GM12872 (cell line): ENCODE results near the gene S100A11.

ENCODE experiments used
- CTCF ChIP-seq: IDR thresholded peaks from 3 replicates; pipeline ENCODE4 v1.5.1; 2011; ENCODE audit warnings: low read depth, mild to moderate bottlenecking, low read length, moderate library complexity; ENCODE audit not compliant: insufficient read depth

Gene S100A11

GRCh38 chr1:152036267-152037216 lies at the start of gene S100A11:
Gene S100A11 (minus strand): TSS chr1:152037004. CDS start chr1:152036915, 89 bp downstream.
- no peak for TF ChIP-seq CTCF

GRCh38 chr1:152084853-152085252 lies 48.0 kb upstream of the S100A11 start:
- TF ChIP-seq CTCF: no peak

- no peak for TF ChIP-seq CTCF
Measured at GRCh38 chr1:152078831-152079441, 42.1 kb upstream of the S100A11 start.

- TF ChIP-seq CTCF: no peak
Measured at GRCh38 chr1:152072311-152072710, 35.5 kb upstream of the S100A11 start.

GRCh38 chr1:152071123-152071522 lies 34.3 kb upstream of the S100A11 start:
- TF ChIP-seq CTCF: no peak

- no peak for TF ChIP-seq CTCF
Measured at GRCh38 chr1:152067929-152068328, 31.1 kb upstream of the S100A11 start.

- TF ChIP-seq CTCF: no peak
Measured at GRCh38 chr1:152067150-152067549, 30.3 kb upstream of the S100A11 start.
